Activated naive CD4-positive, alpha-beta T cell treated with anti-CD3 and anti-CD28 coated beads for 36 hours (primary cell): ENCODE data around the gene MATN4. TPM values are rescaled to one million over a fixed set of nuclear protein-coding genes. Genes with fewer than 3 reads are reported as not detected.

Source experiments
- CTCF ChIA-PET: fragments of 350-600 bp; sonication (Branson Sonifier 250); formaldehyde crosslinking; loops from one replicate; lab custom pipeline; 2021; ENCODE audit warnings: antibody characterized with exemption; lab: Charles Lee
- DNase-seq: peaks from one replicate; pipeline ENCODE4 v3.0.0-alpha.2; 2020
- H3K27ac Mint-ChIP-seq: one replicate; pipeline ENCODE4 v1.8.0; 2021; ENCODE audit warnings: mild to moderate bottlenecking, mixed read lengths
- H3K27me3 Mint-ChIP-seq: one replicate; pipeline ENCODE4 v1.8.0; 2021; ENCODE audit warnings: low read depth, mixed read lengths
- H3K36me3 Mint-ChIP-seq: one replicate; pipeline ENCODE4 v1.8.0; 2021; ENCODE audit warnings: low read depth, mixed read lengths
- H3K4me1 Mint-ChIP-seq: one replicate; pipeline ENCODE4 v1.8.0; 2021; ENCODE audit warnings: low read depth, mixed read lengths
- H3K4me3 Mint-ChIP-seq: one replicate; pipeline ENCODE4 v1.8.0; 2021; ENCODE audit warnings: mild to moderate bottlenecking, moderate library complexity, mixed read lengths
- H3K9me3 Mint-ChIP-seq: one replicate; pipeline ENCODE4 v1.8.0; 2021; ENCODE audit warnings: mixed read lengths
- intact Hi-C: fragments of 100-400 bp; cut with micrococcal nuclease; formaldehyde crosslinking; loops from one replicate; pipeline ENCODE4 v1.15.1; 2023
- total RNA-seq, 2 experiments: library from RNA; stranded (reverse); gene quantifications; one replicate each; pipeline ENCODE4 v1.2.3, GENCODE V29; 2021

MATN4 gene
- total RNA-seq, 2 experiments from 2014 or later, result 1.0 to 1.5 TPM

DNA sequence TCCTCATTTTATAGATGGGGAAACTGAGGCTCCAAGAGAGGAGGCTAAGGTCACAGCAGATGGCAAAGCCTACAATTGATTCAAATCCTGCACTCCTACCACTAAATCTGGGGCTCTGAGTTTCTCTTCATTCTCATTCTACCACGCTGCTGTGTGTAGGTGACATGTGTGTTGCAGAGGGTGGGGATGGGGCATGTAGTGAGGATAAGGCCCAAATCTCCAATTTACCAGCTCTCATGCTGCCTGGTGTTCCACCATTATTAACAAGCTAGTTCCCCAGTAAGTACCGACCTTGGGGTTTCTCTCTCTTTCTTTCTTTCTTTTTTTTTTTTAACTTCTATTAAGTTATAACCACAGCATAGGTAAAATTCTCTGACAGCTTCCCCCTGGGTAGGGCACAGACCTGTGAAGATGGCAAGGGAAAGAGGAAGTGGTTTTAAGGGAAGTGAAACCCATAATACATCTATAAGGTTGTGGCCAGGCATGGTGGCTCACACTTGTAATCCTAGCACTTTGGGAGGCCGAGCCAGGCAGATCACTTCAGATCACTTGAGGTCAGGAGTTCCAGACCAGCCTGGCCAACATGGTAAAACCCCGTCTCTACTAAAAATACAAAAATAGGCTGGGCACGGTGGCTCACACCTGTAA, 13.0 kb upstream of the MATN4 start:
- Mint-ChIP-seq H3K27ac (no peak overlapping the region), H3K27me3 (peaks cover 6% of the 10 kb centered on the region), H3K9me3 (no peaks in the 10 kb centered on the region), H3K4me3 (no peak overlapping the region), H3K4me1 (peaks cover 36% of the 10 kb centered on the region), H3K36me3 (no peaks in the 10 kb centered on the region)
- DNase-seq, result peak; percentile 34
- intact Hi-C loops, result no loop called here
- CTCF ChIA-PET, result interaction anchor here (0.8 to 9.1 kb wide), 11 partner anchors 9 to 129 kb away, joined by 3 to 116 read pairs (median 5); partner anchors contain the start of gene SYS1

DNA sequence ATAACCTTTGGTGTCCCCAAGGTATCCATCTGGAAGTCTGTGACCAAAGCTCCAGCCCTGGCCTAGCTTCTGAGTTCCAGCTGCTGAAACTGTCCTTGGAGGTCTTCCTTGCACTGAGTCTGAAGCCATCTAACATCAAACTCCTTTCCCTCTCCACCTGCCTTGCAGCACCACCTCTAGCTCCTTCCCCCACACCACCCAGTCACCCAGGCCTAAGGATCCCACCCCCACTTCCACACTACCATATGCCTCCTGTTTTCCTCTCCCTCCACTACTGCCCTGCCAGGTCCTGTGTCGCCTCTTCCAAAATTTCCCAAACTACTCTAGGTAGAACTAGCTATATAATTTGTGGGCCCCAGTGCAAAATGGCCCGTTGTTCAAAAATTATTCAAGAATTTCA, 10.8 kb upstream of the MATN4 start:
- intact Hi-C loops, result loop anchor here (1.0 to 5.0 kb wide), 6 partner anchors 36 to 453 kb away; partner anchors contain the start of gene SYS1
- no peak for DNase-seq
- Mint-ChIP-seq H3K4me3 (peak overlapping the region; percentile 48), H3K27me3 (peaks cover 20% of the 10 kb centered on the region), H3K9me3 (no peaks in the 10 kb centered on the region), H3K27ac (peak overlapping the region; percentile 91), H3K36me3 (no peaks in the 10 kb centered on the region), H3K4me1 (peaks cover 36% of the 10 kb centered on the region)
- CTCF ChIA-PET, result interaction anchor here (0.6 to 9.1 kb wide), 28 partner anchors 8 to 452 kb away, joined by 3 to 116 read pairs (median 5); partner anchors contain the start of genes SDC4 and SYS1

DNA sequence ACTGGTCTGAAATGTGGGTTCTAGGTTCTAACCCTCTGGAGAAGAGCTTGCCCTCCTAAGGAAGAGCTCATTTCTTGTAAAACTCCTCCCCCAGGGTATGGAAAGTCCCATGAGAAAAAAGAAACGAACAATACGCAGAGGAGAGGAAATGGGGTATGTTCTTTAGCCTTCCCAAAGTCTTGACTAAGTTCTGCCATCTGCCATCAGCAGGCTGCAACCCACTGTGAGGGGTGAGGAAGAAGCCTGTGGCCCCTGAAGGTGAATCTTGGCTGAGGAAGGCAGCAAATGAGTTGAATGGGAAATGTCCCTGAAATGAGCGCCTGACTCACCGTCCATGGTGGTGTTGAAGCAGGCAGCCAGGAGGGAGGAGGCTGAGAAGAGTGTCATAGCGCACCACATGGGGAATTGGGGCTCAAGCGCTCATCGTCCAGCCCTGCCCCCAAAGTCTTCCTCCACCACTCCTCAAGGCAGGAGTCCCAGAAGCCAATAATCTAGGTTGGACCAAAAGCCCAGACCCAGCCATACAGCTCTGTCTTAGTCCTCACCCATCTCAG, 10.4 kb upstream of the MATN4 start:
- Mint-ChIP-seq H3K9me3 (no peaks in the 10 kb centered on the region), H3K27ac (peak overlapping the region; percentile 91), H3K4me3 (peak overlapping the region; percentile 48), H3K4me1 (peaks cover 36% of the 10 kb centered on the region), H3K36me3 (no peaks in the 10 kb centered on the region), H3K27me3 (peaks cover 25% of the 10 kb centered on the region)
- peak; percentile 47 for DNase-seq
- CTCF ChIA-PET, result interaction anchor here (0.6 to 9.1 kb wide), 31 partner anchors 9 to 483 kb away, joined by 3 to 116 read pairs (median 5); partner anchors contain the start of genes SDC4 and SYS1
- intact Hi-C loops, result loop anchor here (2.0 to 5.0 kb wide), 3 partner anchors 36 to 454 kb away; partner anchors contain the start of gene SYS1

DNA sequence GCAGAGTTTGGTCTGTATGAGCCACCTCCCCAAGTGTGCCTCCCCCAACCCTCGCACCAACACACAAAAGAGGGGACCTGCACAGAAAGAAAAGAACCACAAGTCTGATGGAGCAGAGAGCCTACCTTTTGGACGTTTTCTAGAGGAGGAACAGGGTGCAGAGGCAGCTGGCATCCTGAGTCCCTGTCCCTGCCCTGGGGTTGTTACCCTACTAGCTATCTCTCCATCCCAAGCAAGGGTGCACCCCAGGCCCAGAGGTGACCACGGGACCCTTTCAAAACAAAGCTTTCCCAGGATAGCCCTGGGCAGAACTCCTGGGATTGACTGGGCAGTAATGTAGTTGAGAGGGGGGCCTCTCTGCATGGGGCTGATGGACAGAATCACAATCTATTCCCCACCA, 9.7 kb upstream of the MATN4 start:
- peak overlapping the region; percentile 91 for H3K27ac Mint-ChIP-seq
- H3K4me3 Mint-ChIP-seq, result peak overlapping the region; percentile 17
- H3K9me3 Mint-ChIP-seq, result no peaks in the 10 kb centered on the region
- peaks cover 27% of the 10 kb centered on the region for H3K27me3 Mint-ChIP-seq
- DNase-seq, result no peak
- intact Hi-C loops, result loop anchor here (2.0 to 5.0 kb wide), 3 partner anchors 37 to 454 kb away; partner anchors contain the start of gene SYS1
- CTCF ChIA-PET, result interaction anchor here (0.5 to 9.1 kb wide), 19 partner anchors 9 to 460 kb away, joined by 3 to 116 read pairs (median 6); partner anchors contain the start of genes SDC4 and SYS1
- no peaks in the 10 kb centered on the region for H3K36me3 Mint-ChIP-seq
- H3K4me1 Mint-ChIP-seq, result peaks cover 36% of the 10 kb centered on the region

DNA sequence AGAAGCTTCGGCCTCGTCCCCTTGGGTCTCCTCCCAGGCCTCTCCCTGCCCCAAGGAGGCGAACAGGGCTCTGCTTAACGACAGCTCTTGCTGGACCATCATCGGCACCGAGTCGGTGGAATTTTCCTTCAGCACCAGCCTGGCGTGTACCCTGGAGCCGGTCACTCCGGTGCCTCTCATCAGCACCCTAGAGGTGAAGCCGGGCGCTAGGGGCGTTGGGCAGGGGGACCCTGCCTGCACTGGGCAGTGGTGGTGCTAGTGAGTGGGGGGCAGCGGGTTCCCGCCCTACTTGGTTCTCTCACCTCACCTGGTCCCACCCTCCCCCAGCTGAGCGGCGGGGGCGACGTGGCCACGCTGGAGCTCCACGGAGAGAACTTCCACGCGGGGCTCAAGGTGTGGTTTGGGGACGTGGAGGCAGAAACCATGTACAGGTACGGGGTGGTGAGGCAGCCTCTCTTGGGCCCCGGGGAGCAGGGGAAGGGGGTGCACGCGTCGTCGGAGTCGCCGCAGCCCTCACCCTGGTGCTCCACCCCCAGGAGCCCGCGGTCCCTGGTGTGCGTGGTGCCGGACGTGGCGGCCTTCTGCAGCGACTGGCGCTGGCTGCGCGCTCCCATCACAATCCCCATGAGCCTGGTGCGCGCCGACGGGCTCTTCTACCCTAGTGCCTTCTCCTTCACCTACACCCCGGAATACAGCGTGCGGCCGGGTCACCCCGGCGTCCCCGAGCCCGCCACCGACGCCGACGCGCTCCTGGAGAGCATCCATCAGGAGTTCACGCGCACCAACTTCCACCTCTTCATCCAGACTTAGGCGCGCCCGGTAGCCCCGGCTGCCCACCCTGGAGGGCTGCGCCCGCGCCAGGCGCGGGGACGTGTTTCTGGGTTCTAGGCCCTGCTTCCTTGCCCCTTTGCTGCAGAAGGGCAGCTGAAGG, 8.3 kb upstream of the MATN4 start:
- Mint-ChIP-seq H3K4me3 (peak overlapping the region; percentile 12), H3K4me1 (peaks cover 37% of the 10 kb centered on the region), H3K27me3 (peaks cover 38% of the 10 kb centered on the region), H3K27ac (no peak overlapping the region), H3K36me3 (no peaks in the 10 kb centered on the region), H3K9me3 (no peaks in the 10 kb centered on the region)
- CTCF ChIA-PET, result interaction anchor here (0.5 to 9.1 kb wide), 7 partner anchors 13 to 140 kb away, joined by 3 to 116 read pairs (median 5); partner anchors contain the start of gene SDC4
- DNase-seq, result no peak
- intact Hi-C loops, result loop anchor here (5.0 kb wide), 1 partner anchor 456 kb away; no protein-coding TSS in a partner anchor

DNA sequence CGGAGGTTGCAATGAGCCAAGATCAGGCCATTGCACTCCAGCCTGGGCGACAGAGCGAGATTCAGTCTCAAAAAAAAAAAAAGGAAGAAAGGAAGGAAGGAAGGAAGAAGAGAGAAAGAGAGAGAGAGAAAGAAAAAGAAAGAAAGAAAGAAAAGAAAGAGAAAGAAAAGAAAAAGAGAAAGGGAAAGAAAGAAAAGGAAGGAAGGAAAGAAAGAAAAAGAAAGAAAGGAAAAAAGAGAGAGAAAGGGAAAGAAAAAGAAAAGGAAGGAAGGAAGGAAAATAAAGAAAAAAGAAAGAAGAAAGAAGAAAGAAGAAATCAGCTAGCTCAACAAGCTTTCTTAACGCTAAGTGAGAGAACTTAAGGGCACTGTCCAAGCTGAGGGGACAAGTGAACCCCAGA, 7.6 kb upstream of the MATN4 start:
- Mint-ChIP-seq H3K27ac (no peak overlapping the region), H3K36me3 (no peaks in the 10 kb centered on the region), H3K4me1 (peaks cover 35% of the 10 kb centered on the region), H3K27me3 (peaks cover 45% of the 10 kb centered on the region), H3K9me3 (no peaks in the 10 kb centered on the region), H3K4me3 (no peak overlapping the region)
- intact Hi-C loops, result loop anchor here (5.0 kb wide), 1 partner anchor 457 kb away; no protein-coding TSS in a partner anchor
- CTCF ChIA-PET, result interaction anchor here (1.6 to 9.1 kb wide), 3 partner anchors 21 to 121 kb away, joined by 5 to 116 read pairs (median 6); no protein-coding TSS in a partner anchor
- no peak for DNase-seq

DNA sequence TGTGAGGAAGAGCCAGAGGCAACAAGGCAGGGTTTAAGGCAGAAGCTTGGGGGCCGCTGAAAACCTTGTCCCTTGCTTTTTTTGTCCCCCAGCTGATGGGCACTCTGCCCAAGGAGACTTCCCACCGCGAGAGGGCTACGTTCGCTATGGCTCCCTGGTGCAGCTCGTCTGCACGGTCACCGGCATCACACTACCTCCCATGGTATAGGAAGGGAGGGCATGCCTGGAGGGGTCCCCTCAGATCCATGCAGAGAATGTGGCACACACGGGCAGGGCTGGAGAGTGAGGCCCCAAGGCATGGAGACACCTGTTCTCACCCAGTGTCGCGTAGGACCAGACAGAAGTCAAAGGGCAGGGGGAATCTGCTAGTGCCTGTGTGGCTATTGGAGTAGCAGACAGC, 5.8 kb upstream of the MATN4 start:
- peaks cover 53% of the 10 kb centered on the region for H3K27me3 Mint-ChIP-seq
- no peaks in the 10 kb centered on the region for H3K9me3 Mint-ChIP-seq
- intact Hi-C loops, result no loop called here
- no peak overlapping the region for H3K27ac Mint-ChIP-seq
- DNase-seq, result no peak
- CTCF ChIA-PET, result interaction anchor here (1.2 to 3.2 kb wide), 6 partner anchors 13 to 202 kb away, joined by 3 to 31 read pairs (median 4); partner anchors contain the start of gene SYS1
- peaks cover 29% of the 10 kb centered on the region for H3K4me1 Mint-ChIP-seq
- H3K36me3 Mint-ChIP-seq, result no peaks in the 10 kb centered on the region
- H3K4me3 Mint-ChIP-seq, result no peak overlapping the region

DNA sequence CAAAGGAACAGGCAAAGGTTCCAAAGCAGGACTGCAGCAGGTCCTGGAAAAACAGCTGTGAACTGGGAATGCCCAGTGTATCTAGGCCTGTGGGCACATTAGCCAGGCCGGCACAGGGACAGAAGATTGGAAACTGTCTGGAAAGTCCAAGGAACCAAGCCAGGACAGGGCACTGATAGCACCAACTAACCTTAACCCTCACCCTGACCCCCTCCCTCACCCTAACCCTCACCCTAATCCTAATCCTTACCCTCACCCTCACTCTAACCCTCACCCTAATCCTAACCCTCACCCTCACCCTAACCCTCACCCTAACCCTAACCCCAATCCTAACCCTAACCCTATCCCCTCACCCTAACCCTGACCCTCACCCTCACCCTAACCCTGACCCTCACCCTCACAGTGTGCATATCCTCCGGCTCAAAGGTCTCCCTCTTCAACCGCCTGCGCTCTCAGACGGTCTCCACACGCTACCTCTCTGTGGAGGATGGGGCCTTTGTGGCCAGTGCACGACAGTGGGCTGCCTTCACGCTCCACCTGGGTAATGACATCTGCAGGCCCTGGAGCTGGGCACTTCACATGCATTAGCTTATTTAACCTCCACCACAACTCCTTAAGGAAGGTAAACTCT, 5.1 kb upstream of the MATN4 start:
- intact Hi-C loops, result no loop called here
- Mint-ChIP-seq H3K36me3 (no peaks in the 10 kb centered on the region), H3K4me1 (peaks cover 21% of the 10 kb centered on the region), H3K27ac (no peak overlapping the region), H3K4me3 (no peak overlapping the region), H3K9me3 (no peaks in the 10 kb centered on the region), H3K27me3 (peaks cover 53% of the 10 kb centered on the region)
- DNase-seq, result no peak
- CTCF ChIA-PET, result interaction anchor here (0.6 to 3.2 kb wide), 11 partner anchors 10 to 961 kb away, joined by 3 to 31 read pairs (median 4); partner anchors contain the start of gene SYS1

DNA sequence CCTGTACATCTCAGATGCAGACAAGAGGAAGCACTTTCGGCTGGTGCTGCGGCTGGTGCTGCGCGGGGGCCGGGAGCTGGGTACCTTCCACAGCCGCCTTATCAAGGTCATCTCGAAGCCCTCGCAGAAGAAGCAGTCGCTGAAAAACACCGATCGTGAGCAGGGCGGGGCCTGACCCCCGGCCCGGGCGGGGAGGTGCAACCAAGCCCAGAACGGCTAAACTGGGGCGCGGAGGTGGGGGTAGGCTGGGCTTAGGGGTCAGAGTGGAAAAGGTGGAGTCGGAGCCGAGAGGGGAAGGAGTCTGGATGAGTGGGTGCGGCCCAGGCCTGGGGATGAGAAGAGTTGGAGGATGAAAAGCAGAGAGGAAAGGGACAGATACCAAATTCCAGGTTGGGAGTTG, 4.1 kb upstream of the MATN4 start:
- Mint-ChIP-seq H3K27me3 (peaks cover 58% of the 10 kb centered on the region), H3K4me1 (peaks cover 14% of the 10 kb centered on the region), H3K36me3 (no peaks in the 10 kb centered on the region), H3K4me3 (no peak overlapping the region), H3K27ac (no peak overlapping the region), H3K9me3 (no peaks in the 10 kb centered on the region)
- DNase-seq, result no peak
- CTCF ChIA-PET, result interaction anchor here (0.6 to 3.2 kb wide), 22 partner anchors 8 to 962 kb away, joined by 3 to 31 read pairs (median 3); partner anchors contain the start of genes PIGT and SYS1
- intact Hi-C loops, result no loop called here

DNA sequence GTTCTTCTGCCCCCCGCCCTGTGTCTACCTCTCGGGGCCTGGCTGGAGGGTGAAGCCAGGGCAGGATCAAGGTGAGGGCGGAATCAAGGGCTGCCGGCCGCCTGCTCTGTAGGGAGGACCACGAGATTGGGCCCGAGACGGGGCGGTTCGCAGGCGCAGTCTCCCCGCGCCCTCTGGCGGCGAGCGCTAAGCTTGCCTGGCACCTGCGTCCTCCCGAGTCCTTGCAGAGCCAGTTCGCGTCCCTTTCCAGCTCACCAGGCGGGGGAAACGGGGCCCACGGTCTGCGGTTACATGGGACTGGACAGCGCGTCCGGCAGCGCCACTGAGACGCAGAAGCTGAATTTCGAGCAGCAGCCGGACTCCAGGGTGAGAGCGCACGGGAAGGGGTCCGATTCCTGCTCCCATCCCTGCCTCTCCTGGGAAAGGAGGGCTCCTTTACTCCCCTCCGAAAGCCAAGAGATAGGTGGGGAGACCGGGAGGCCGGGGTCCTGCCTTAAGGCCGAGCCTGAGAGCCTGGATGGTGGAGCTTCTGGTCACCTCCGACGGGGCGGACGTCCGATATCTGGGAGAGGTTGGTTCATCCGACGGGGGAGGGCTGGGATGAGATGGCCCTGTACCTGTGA, 3.6 kb upstream of the MATN4 start:
- intact Hi-C loops, result no loop called here
- Mint-ChIP-seq H3K27me3 (peaks cover 54% of the 10 kb centered on the region), H3K4me3 (no peak overlapping the region), H3K36me3 (no peaks in the 10 kb centered on the region), H3K9me3 (no peaks in the 10 kb centered on the region), H3K4me1 (peaks cover 10% of the 10 kb centered on the region), H3K27ac (no peak overlapping the region)
- DNase-seq, result peak; percentile 73
- CTCF ChIA-PET, result interaction anchor here (0.7 to 3.2 kb wide), 22 partner anchors 8 to 377 kb away, joined by 3 to 31 read pairs (median 3); partner anchors contain the start of genes PIGT and SYS1

DNA sequence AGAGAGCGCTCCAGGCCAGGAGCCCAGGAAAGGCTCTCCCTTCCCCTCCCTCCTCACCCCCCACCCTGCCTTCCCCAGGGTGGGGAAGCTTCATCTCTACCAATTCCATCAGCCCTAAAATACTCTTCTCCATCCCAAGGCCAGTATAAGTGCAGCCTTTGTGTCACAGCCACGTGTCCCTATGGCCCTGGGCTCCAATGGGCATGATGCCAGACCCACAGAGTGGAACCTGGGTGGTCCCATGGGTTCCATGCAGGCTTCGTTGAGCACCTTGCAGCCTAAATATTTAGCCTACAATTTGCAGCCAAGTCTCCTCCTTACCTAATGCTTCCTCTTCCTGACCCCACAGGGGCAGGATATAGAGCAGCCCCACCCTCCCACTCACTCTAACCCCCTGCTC, 976 bp upstream of the MATN4 start:
- intact Hi-C loops, result no loop called here
- peaks cover 8% of the 10 kb centered on the region for H3K4me1 Mint-ChIP-seq

More for the DNA sequence above, 976 bp upstream of the MATN4 start:
- CTCF ChIA-PET, result interaction anchor here (1.5 kb wide), 1 partner anchor 141 kb away, joined by 3 read pairs; no protein-coding TSS in a partner anchor
- H3K9me3 Mint-ChIP-seq, result no peaks in the 10 kb centered on the region
- no peak overlapping the region for H3K4me3 Mint-ChIP-seq
- peaks cover 56% of the 10 kb centered on the region for H3K27me3 Mint-ChIP-seq
- no peak for DNase-seq
- H3K27ac Mint-ChIP-seq, result no peak overlapping the region
- no peaks in the 10 kb centered on the region for H3K36me3 Mint-ChIP-seq
